ENCODE data around the gene AQP2. TPM values are rescaled to one million over a fixed set of nuclear protein-coding genes. Genes with fewer than 3 reads are reported as not detected.

The AQP2 gene
- total and polyA plus RNA-seq, 2 donors (not counting 1 experiment from before 2014, with no cell fraction given), result not detected

GRCh38 chr12:49928471-49928870 lies 22.1 kb upstream of the AQP2 start:
- Mint-ChIP-seq H3K27me3 (peaks cover 8% of the 10 kb centered on the region), H3K4me1 (no peaks in the 10 kb centered on the region), H3K27ac (no peak overlapping the region), H3K4me3 (no peak overlapping the region), H3K9me3 (ENCODE audit: insufficient read depth) (no peaks in the 10 kb centered on the region)
- Histone ChIP-seq H3K4me1 (ENCODE audit: control insufficient read depth in 2 of 2, insufficient read depth in 2 of 2, low read length in 2 of 2) (no peaks in the 10 kb centered on the region), H3K4me3 (ENCODE audit: control extremely low read depth in 1 of 5, extremely low read depth in 1 of 5, insufficient read depth in 1 of 5, low read depth in 2 of 5, low read length in 4 of 5) (no peak overlapping the region), H2AFZ (ENCODE audit: insufficient read depth, low read depth, low read length, poor library complexity, severe bottlenecking) (no peak overlapping the region), H3K9ac (ENCODE audit: low read length) (no peak overlapping the region), H3K4me2 (replicated peaks; ENCODE audit: low read depth, low read length, poor library complexity, severe bottlenecking) (no peak overlapping the region), H3K27ac (ENCODE audit: low read length in 2 of 2) (no peak overlapping the region), H3K36me3 (replicated peaks in 1 of 2; ENCODE audit: control extremely low read depth in 1 of 2, control insufficient read depth in 1 of 2, extremely low read depth in 1 of 2, insufficient read depth in 2 of 2, low read length in 1 of 2) (no peaks in the 10 kb centered on the region), H3K79me2 (ENCODE audit: control insufficient read depth, insufficient read depth, low read length) (no peaks in the 10 kb centered on the region), H3K27me3 (replicated peaks in 1 of 4; ENCODE audit: control extremely low read depth in 1 of 4, control insufficient read depth in 3 of 4, insufficient read depth in 4 of 4, low read length in 3 of 4) (no peaks in the 10 kb centered on the region), H4K20me1 (ENCODE audit: control insufficient read depth, insufficient read depth, low read length, poor library complexity, severe bottlenecking) (no peaks in the 10 kb centered on the region), H3K9me3 (ENCODE audit: control extremely low read depth in 1 of 3, control insufficient read depth in 2 of 3, insufficient read depth in 1 of 3, low read length in 2 of 3) (no peaks in the 10 kb centered on the region)
- CTCF ChIA-PET, result interaction anchor here (0.9 to 2.5 kb wide), 2 partner anchors 17 to 142 kb away, joined by 4 to 10 read pairs; no protein-coding TSS in a partner anchor
- 88% methylated on average over 6 of the region's 6 CpGs for WGBS (ENCODE audit: insufficient coverage)
- POLR2A ChIA-PET, result no interaction called here
- DNase-seq (no peak), ATAC-seq (ENCODE audit: low read depth) (no peak)
- TF ChIP-seq EZH2 (IDR thresholded peaks at IDR 0.05; ENCODE audit: borderline replicate concordance, insufficient read depth, low read depth, low read length, poor library complexity, severe bottlenecking) (no peak), CTCF (IDR thresholded peaks at IDR 0.05) (no peak)
- intact Hi-C loops (cut with micrococcal nuclease), result no loop called here

- intact Hi-C loops (cut with micrococcal nuclease), result no loop called here
- H3K9ac ChIP-seq (ENCODE audit: low read length), result no peak overlapping the region
- H4K20me1 ChIP-seq (ENCODE audit: control insufficient read depth, insufficient read depth, low read length, poor library complexity, severe bottlenecking), result no peaks in the 10 kb centered on the region
- H3K27me3 ChIP-seq (replicated peaks in 1 of 4; ENCODE audit: control extremely low read depth in 1 of 4, control insufficient read depth in 3 of 4, insufficient read depth in 4 of 4, low read length in 3 of 4), result no peaks in the 10 kb centered on the region
- 100% methylated on average over 5 of the region's 7 CpGs for WGBS (ENCODE audit: insufficient coverage)
- no peaks in the 10 kb centered on the region for H3K36me3 ChIP-seq (replicated peaks in 1 of 2; ENCODE audit: control extremely low read depth in 1 of 2, control insufficient read depth in 1 of 2, extremely low read depth in 1 of 2, insufficient read depth in 2 of 2, low read length in 1 of 2)
- Mint-ChIP-seq H3K27ac (no peak overlapping the region), H3K4me3 (no peak overlapping the region), H3K9me3 (ENCODE audit: insufficient read depth) (no peaks in the 10 kb centered on the region), H3K4me1 (no peaks in the 10 kb centered on the region), H3K27me3 (peaks cover 10% of the 10 kb centered on the region)
- no peak overlapping the region for H3K27ac ChIP-seq (ENCODE audit: low read length in 2 of 2)
- no peaks in the 10 kb centered on the region for H3K9me3 ChIP-seq (ENCODE audit: control extremely low read depth in 1 of 3, control insufficient read depth in 2 of 3, insufficient read depth in 1 of 3, low read length in 2 of 3)
- no peaks in the 10 kb centered on the region for H3K4me1 ChIP-seq (ENCODE audit: control insufficient read depth in 2 of 2, insufficient read depth in 2 of 2, low read length in 2 of 2)
- ATAC-seq (ENCODE audit: low read depth), result no peak
- POLR2A ChIA-PET, result no interaction called here
- CTCF ChIA-PET, result interaction anchor here (1.8 to 2.5 kb wide), 2 partner anchors 16 to 168 kb away, joined by 4 to 10 read pairs; no protein-coding TSS in a partner anchor
- H3K79me2 ChIP-seq (ENCODE audit: control insufficient read depth, insufficient read depth, low read length), result no peaks in the 10 kb centered on the region
- H3K4me2 ChIP-seq (replicated peaks; ENCODE audit: low read depth, low read length, poor library complexity, severe bottlenecking), result no peak overlapping the region
- DNase-seq, result no peak
- no peak overlapping the region for H3K4me3 ChIP-seq (ENCODE audit: control extremely low read depth in 1 of 5, extremely low read depth in 1 of 5, insufficient read depth in 1 of 5, low read depth in 2 of 5, low read length in 4 of 5)
- no peak overlapping the region for H2AFZ ChIP-seq (ENCODE audit: insufficient read depth, low read depth, low read length, poor library complexity, severe bottlenecking)
- TF ChIP-seq CTCF (IDR thresholded peaks at IDR 0.05), result no peak
- no peak for TF ChIP-seq EZH2 (IDR thresholded peaks at IDR 0.05; ENCODE audit: borderline replicate concordance, insufficient read depth, low read depth, low read length, poor library complexity, severe bottlenecking)
These were observed 21.0 kb upstream of the AQP2 start for GRCh38 chr12:49929581-49929980.
